ENCODE data around the gene PCDHGA7.
"Not testable (repeated sequence)": the region's sequence is repeated elsewhere in the genome, so short reads cannot be mapped to it uniquely, and the experiment has no call there.

PCDHGA7 gene

GRCh38 chr5:141402553-141403243 is 20.2 kb downstream of the PCDHGA7 start, which contains the start of gene PCDHGA9:
PCDHGA9 (plus strand) TSS chr5:141402778; CDS start chr5:141402953, 175 bp downstream.
- no peak for DNase-seq

- no peak for DNase-seq
Observed at GRCh38 chr5:141403387-141403786, 20.8 kb downstream of the PCDHGA7 start.

- DNase-seq: not testable (repeated sequence)
Observed at GRCh38 chr5:141407790-141408505, 25.4 kb downstream of the PCDHGA7 start, which contains the start of gene PCDHGB6. PCDHGB6 (plus strand) TSS chr5:141408021; CDS start chr5:141408203, 182 bp downstream.

DNA sequence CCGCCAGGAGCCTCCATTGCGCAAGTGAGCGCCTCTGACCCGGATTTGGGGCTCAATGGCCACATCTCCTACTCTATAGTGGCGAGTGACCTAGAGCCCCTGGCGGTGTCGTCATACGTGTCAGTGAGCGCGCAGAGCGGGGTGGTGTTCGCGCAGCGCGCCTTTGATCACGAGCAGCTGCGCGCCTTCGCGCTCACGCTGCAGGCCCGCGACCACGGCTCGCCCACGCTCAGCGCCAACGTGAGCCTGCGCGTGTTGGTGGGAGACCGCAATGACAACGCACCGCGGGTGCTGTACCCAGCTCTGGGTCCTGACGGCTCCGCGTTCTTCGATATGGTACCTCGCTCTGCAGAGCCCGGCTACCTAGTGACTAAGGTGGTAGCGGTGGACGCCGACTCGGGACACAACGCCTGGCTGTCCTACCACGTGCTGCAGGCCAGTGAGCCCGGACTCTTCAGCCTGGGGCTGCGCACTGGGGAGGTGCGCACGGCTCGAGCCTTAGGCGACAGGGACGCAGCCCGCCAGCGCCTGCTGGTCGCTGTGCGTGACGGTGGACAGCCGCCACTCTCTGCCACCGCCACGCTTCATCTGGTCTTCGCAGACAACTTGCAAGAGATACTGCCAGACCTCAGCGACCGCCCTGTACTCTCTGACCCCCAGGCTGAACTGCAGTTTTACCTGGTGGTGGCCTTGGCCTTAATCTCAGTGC is 27.2 kb downstream of the PCDHGA7 start:
- no peak for DNase-seq

- no peak for DNase-seq
Observed at GRCh38 chr5:141411575-141411974, 29.0 kb downstream of the PCDHGA7 start.

- no peak for DNase-seq
Observed at GRCh38 chr5:141412854-141413539, 30.5 kb downstream of the PCDHGA7 start, which contains the start of gene PCDHGA10. PCDHGA10 (plus strand) TSS chr5:141412987; CDS start chr5:141413176, 189 bp downstream.

- DNase-seq: no peak
Observed at GRCh38 chr5:141413540-141414069, 31.1 kb downstream of the PCDHGA7 start.

- not testable (repeated sequence) for DNase-seq
Observed at GRCh38 chr5:141414548-141415274, 32.2 kb downstream of the PCDHGA7 start.

DNA sequence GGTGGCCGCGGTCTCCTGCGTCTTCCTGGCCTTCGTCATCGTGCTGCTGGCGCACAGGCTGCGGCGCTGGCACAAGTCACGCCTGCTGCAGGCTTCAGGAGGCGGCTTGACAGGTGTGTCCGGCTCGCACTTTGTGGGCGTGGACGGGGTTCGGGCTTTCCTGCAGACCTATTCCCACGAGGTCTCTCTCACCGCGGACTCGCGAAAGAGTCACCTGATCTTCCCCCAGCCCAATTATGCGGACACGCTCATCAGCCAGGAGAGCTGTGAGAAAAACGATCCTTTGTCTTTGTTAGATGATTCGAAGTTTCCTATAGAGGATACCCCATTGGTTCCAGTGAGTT is 32.7 kb downstream of the PCDHGA7 start:
- not testable (repeated sequence) for DNase-seq

DNA sequence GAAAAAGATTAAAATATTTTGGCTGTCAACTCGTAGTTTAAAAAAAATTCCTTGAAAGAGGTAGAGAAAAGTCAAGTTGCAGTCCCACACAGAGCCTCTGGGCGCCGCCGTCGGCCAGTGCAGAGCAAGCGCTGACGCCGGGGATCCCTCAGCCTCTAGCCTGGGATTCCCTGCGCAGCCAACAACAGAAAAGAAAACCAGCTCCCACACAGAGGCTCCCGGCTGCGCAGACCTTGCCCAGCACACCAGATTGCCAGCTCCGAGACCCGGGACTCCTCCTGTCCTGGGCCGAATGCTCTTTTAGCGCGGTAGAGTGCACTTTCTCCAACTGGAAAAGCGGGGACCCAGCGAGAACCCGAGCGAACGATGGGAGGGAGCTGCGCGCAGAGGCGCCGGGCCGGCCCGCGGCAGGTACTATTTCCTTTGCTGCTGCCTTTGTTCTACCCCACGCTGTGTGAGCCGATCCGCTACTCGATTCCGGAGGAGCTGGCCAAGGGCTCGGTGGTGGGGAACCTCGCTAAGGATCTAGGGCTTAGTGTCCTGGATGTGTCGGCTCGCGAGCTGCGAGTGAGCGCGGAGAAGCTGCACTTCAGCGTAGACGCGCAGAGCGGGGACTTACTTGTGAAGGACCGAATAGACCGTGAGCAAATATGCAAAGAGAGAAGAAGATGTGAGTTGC is 35.1 kb downstream of the PCDHGA7 start, which contains the start of gene PCDHGB7:
Gene PCDHGB7, plus strand, starts transcription at position 184 of the 679 bp plus-strand sequence. Its CDS starts 183 bp downstream, at position 367.
- not testable (repeated sequence) for DNase-seq

- no peak for DNase-seq
Observed at GRCh38 chr5:141419074-141419880, 36.7 kb downstream of the PCDHGA7 start.

GRCh38 chr5:141420855-141421488 is 38.4 kb downstream of the PCDHGA7 start, which contains the start of gene PCDHGA11:
PCDHGA11 (plus strand) TSS chr5:141421051; CDS start chr5:141421228, 177 bp downstream.
- DNase-seq: no peak

GRCh38 chr5:141421489-141421855 is 38.9 kb downstream of the PCDHGA7 start:
- no peak for DNase-seq

- DNase-seq: no peak
Observed at GRCh38 chr5:141422742-141423291, 40.3 kb downstream of the PCDHGA7 start.

DNA sequence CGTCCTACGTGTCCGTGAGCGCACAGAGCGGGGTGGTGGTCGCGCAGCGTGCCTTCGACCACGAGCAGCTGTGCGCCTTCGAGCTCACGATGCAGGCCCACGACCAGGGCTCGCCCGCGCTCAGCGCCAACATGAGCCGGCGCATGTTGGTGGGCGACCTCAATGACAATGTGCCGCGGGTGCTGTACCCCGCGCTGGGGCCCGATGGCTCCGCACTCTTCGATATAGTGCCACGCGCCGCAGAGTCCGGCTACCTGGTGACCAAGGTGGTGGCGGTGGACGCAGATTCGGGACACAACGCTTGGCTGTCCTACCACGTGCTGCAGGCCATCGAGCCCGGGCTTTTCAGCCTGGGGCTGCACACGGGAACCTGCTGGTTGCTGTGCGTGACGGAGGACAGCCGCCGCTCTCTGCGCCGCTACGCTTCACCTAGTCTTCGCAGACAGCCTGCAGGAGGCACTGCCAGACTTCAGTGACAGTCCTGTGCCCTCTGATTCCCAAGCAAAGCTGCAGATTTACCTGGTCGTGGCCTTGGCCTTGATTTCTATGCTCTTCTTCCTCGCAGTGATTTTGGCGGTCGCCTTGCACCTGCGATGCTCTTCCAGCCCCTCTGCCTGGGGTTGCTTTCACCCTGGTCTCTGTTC is 45.4 kb downstream of the PCDHGA7 start:
- DNase-seq: no peak

- DNase-seq: no peak
Observed at GRCh38 chr5:141430332-141431113, 48.0 kb downstream of the PCDHGA7 start, which contains the start of gene PCDHGA12. PCDHGA12 (plus strand) TSS chr5:141430507; CDS start chr5:141430760, 253 bp downstream.

GRCh38 chr5:141431286-141431685 is 48.7 kb downstream of the PCDHGA7 start:
- DNase-seq: no peak

GRCh38 chr5:141432308-141432707 is 49.8 kb downstream of the PCDHGA7 start:
- not testable (repeated sequence) for DNase-seq
